NT2/D1 (cell line): Measurements from ENCODE around the gene B4GALT1.

Experiments
- SUZ12 ChIP-seq: IDR thresholded peaks from 2 replicates; pipeline ENCODE4 v1.6.1; 2011; ENCODE audit not compliant: insufficient read length, insufficient read depth; ENCODE audit errors: extremely low read depth
- YY1 ChIP-seq: IDR thresholded peaks from 2 replicates; pipeline ENCODE4 v1.6.1; 2011; ENCODE audit not compliant: insufficient read length, insufficient read depth
- ZNF274 ChIP-seq: IDR thresholded peaks from 2 replicates; pipeline ENCODE4 v1.6.1; 2011; ENCODE audit warnings: mild to moderate bottlenecking, low read depth, low read length

DNA sequence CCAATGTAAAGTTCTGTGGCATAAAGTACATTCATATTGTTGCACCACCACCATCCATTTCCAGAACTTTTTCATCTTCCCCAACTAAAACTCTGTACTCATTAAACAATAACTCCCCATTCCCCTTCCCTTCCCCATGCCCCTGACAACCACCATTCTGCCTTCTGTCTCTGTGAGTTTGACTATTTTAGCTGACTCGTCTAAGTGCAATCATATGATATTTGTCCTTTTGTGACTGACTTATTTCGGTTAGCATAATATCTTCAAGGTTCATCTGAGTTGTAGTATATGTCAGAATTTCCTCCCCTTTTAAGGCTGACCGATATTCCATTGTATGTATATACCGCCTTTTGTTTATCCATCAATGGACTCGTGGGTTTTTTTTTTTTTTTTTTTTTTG is 61.6 kb downstream of the B4GALT1 start:
- no peak for TF ChIP-seq YY1
- TF ChIP-seq ZNF274: no peak
- no peak for TF ChIP-seq SUZ12
